Forelimb muscle (tissue), 1 donor: ENCODE data around the gene IQCK. TPM values are rescaled to one million over a fixed set of nuclear protein-coding genes. Genes with fewer than 3 reads are reported as not detected.
A peak's percentile ranks its signal among the peaks of the same experiment; 100 is the strongest.
"Not testable (repeated sequence)": the region's sequence is repeated elsewhere in the genome, so short reads cannot be mapped to it uniquely, and the experiment has no call there.

Experiments used
- DNase-seq: peaks from one replicate; pipeline ENCODE4 v3.0.0-alpha.2; 2013; ENCODE audit warnings: low read depth
- polyA plus RNA-seq: library from polyadenylated mRNA; unstranded; fragments of 120-200 nt; gene quantifications from one replicate; pipeline ENCODE4 v1.2.1, GENCODE V29; 2013; ENCODE audit not compliant: insufficient read length

IQCK gene
- polyA plus RNA-seq, 1 donor, result 14.2 TPM

GRCh38 chr16:19757026-19757425 lies 39.0 kb downstream of the IQCK start:
- DNase-seq, result no peak

GRCh38 chr16:19757762-19758595 lies 39.9 kb downstream of the IQCK start:
- DNase-seq, result no peak

- no peak for DNase-seq
These were observed 42.4 kb downstream of the IQCK start for GRCh38 chr16:19760356-19761060.

- no peak for DNase-seq
These were observed 47.9 kb downstream of the IQCK start for GRCh38 chr16:19765860-19766553.

- DNase-seq, result no peak
These were observed 48.4 kb downstream of the IQCK start for GRCh38 chr16:19766554-19766884.

- DNase-seq, result no peak
These were observed 48.9 kb downstream of the IQCK start for GRCh38 chr16:19766988-19767387.

GRCh38 chr16:19767497-19767896 lies 49.4 kb downstream of the IQCK start:
- no peak for DNase-seq

- no peak for DNase-seq
These were observed 51.2 kb downstream of the IQCK start for GRCh38 chr16:19769239-19769638.

- DNase-seq, result no peak
These were observed 53.0 kb downstream of the IQCK start for GRCh38 chr16:19771040-19771439.

GRCh38 chr16:19771796-19772195 lies 53.7 kb downstream of the IQCK start:
- DNase-seq, result no peak

GRCh38 chr16:19774024-19774423 lies 56.0 kb downstream of the IQCK start:
- no peak for DNase-seq

- DNase-seq, result no peak
These were observed 58.1 kb downstream of the IQCK start for GRCh38 chr16:19776147-19776546.

GRCh38 chr16:19776565-19776964 lies 58.5 kb downstream of the IQCK start:
- no peak for DNase-seq

- no peak for DNase-seq
These were observed 62.2 kb downstream of the IQCK start for GRCh38 chr16:19780321-19780720.

GRCh38 chr16:19781226-19781625 lies 63.2 kb downstream of the IQCK start:
- DNase-seq, result peak; percentile 81

GRCh38 chr16:19783363-19784182 lies 65.5 kb downstream of the IQCK start:
- DNase-seq, result no peak

- DNase-seq, result no peak
These were observed 66.2 kb downstream of the IQCK start for GRCh38 chr16:19784183-19784736.

- no peak for DNase-seq
These were observed 67.0 kb downstream of the IQCK start for GRCh38 chr16:19785081-19785480.

GRCh38 chr16:19785512-19786130 lies 67.5 kb downstream of the IQCK start:
- DNase-seq, result no peak

- DNase-seq, result not testable (repeated sequence)
These were observed 83.3 kb downstream of the IQCK start for GRCh38 chr16:19801369-19801768.

GRCh38 chr16:19801824-19802223 lies 83.8 kb downstream of the IQCK start:
- DNase-seq, result not testable (repeated sequence)
